ENCODE data around the gene CMBL. TPM values are rescaled to one million over a fixed set of nuclear protein-coding genes. Genes with fewer than 3 reads are reported as not detected.

Gene CMBL
- total and polyA plus RNA-seq, 2 of the 13 experiments (the other 11 are each of a cell fraction or from before 2014, with no cell fraction given), result 11.5 to 17.0 TPM

DNA sequence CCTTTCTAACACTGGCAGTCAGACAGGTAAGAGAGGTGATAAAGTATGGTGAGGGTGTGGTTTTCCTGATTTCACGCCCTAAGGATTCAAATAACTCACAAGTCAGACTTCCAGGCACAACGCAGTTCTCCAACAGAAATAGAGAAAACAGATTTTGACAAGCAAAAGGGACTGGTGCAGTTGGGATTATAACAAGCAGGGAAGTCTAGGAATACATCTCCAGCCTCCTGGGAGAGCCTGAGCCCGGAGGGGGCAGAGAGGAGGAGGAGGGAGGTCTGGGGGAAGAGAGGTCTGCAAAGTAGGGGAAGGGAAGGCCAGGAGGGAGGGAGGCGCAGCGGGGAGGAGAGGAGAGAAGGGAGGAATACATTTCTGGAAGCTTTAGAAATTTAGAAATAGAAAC is 1.6 kb downstream of the CMBL start:
- no peak for ATAC-seq
- H3K4me3 ChIP-seq (replicated peaks in 1 of 3; ENCODE audit: insufficient read depth in 1 of 3, low read depth in 2 of 3, low read length in 3 of 3), result peak overlapping the region in 2 of 3 experiments; percentile 85 to 92; a peak in 5 of 6 replicates
- no peak overlapping the region for H3K27ac ChIP-seq (ENCODE audit: extremely low read length, insufficient read depth, low read length)
- no peak overlapping the region for H2AFZ ChIP-seq (ENCODE audit: low read length)
- no peaks in the 10 kb centered on the region for H3K36me3 ChIP-seq (replicated peaks in 1 of 2; ENCODE audit: control insufficient read depth in 1 of 2, insufficient read depth in 2 of 2, low read length in 2 of 2)
- H3K27me3 ChIP-seq (ENCODE audit: control insufficient read depth in 1 of 2, insufficient read depth in 2 of 2, low read length in 2 of 2), result no peaks in the 10 kb centered on the region; a peak in 1 of 5 replicates
- H3K4me2 ChIP-seq (ENCODE audit: low read depth, low read length), result peak overlapping the region; percentile 92
- DNase-seq (ENCODE audit: low spot score), result no peak
- ChIA-PET CTCF (ENCODE audit: low intra/inter-chr PET ratio, low total read pairs) (no interaction called here), POLR2A (interaction anchor here (1.9 kb wide), 1 partner anchor 47 kb away, joined by 6 read pairs; the partner anchor contains the start of gene MARCHF6)
- in situ Hi-C loops (cut with HindIII; ENCODE audit: extremely low pct_ligation_motif_present, low pct_unique_long_range_greater_than_20kb), result no loop called here
- WGBS (ENCODE audit: low lambda C conversion rate), result 79% methylated on average over 5 of the region's 5 CpGs
- H3K4me1 ChIP-seq (ENCODE audit: insufficient read depth, low read length), result peaks cover 71% of the 10 kb centered on the region
- FAIRE-seq, result no peak
- H3K9ac ChIP-seq (ENCODE audit: insufficient read depth, low read depth, low read length), result peak overlapping the region; percentile 78
- H4K20me1 ChIP-seq (ENCODE audit: insufficient read depth, low read length), result no peaks in the 10 kb centered on the region
- BruUV-seq (replicated peaks), result no TSS peak
- H3K9me3 ChIP-seq (ENCODE audit: low read length), result no peaks in the 10 kb centered on the region
- intact Hi-C loops (cut with micrococcal nuclease; ENCODE audit: unreplicated experiment), result no loop called here
- H3K79me2 ChIP-seq (ENCODE audit: insufficient read depth, low read length), result peaks cover 2% of the 10 kb centered on the region
- TF ChIP-seq ATM (IDR thresholded peaks at IDR 0.05; ENCODE audit: borderline replicate concordance), result no peak
- no peak for TF ChIP-seq HDAC6 (IDR thresholded peaks at IDR 0.05; ENCODE audit: low read depth, low read length)
- TF ChIP-seq, protein P1, sequence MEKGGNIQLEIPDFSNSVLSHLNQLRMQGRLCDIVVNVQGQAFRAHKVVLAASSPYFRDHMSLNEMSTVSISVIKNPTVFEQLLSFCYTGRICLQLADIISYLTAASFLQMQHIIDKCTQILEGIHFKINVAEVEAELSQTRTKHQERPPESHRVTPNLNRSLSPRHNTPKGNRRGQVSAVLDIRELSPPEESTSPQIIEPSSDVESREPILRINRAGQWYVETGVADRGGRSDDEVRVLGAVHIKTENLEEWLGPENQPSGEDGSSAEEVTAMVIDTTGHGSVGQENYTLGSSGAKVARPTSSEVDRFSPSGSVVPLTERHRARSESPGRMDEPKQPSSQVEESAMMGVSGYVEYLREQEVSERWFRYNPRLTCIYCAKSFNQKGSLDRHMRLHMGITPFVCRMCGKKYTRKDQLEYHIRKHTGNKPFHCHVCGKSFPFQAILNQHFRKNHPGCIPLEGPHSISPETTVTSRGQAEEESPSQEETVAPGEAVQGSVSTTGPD (CRISPR knock-in tag; IDR thresholded peaks at IDR 0.05), result no peak
- TF ChIP-seq EEA1 (CRISPR knock-in tag; IDR thresholded peaks at IDR 0.05; ENCODE audit: borderline replicate concordance), result no peak
- TF ChIP-seq SPEN (CRISPR knock-in tag; IDR thresholded peaks at IDR 0.05; ENCODE audit: low read depth), result no peak
- TF ChIP-seq RFX1 (IDR thresholded peaks at IDR 0.05), result no peak
- TF ChIP-seq ONECUT2 (CRISPR knock-in tag; IDR thresholded peaks at IDR 0.05), result no peak
- TF ChIP-seq IKZF1 (IDR thresholded peaks at IDR 0.05), result no peak
- TF ChIP-seq ZNF451 (CRISPR knock-in tag; IDR thresholded peaks at IDR 0.05), result no peak
- no peak for TF ChIP-seq PHF20 (CRISPR knock-in tag; IDR thresholded peaks at IDR 0.05)
- TF ChIP-seq IKZF4 (CRISPR knock-in tag; IDR thresholded peaks at IDR 0.05; ENCODE audit: borderline replicate concordance, low read depth, not compliant biosample characterization), result no peak
- no peak for TF ChIP-seq ZMYM3 (CRISPR knock-in tag; IDR thresholded peaks at IDR 0.05)
- TF ChIP-seq, protein P2, sequence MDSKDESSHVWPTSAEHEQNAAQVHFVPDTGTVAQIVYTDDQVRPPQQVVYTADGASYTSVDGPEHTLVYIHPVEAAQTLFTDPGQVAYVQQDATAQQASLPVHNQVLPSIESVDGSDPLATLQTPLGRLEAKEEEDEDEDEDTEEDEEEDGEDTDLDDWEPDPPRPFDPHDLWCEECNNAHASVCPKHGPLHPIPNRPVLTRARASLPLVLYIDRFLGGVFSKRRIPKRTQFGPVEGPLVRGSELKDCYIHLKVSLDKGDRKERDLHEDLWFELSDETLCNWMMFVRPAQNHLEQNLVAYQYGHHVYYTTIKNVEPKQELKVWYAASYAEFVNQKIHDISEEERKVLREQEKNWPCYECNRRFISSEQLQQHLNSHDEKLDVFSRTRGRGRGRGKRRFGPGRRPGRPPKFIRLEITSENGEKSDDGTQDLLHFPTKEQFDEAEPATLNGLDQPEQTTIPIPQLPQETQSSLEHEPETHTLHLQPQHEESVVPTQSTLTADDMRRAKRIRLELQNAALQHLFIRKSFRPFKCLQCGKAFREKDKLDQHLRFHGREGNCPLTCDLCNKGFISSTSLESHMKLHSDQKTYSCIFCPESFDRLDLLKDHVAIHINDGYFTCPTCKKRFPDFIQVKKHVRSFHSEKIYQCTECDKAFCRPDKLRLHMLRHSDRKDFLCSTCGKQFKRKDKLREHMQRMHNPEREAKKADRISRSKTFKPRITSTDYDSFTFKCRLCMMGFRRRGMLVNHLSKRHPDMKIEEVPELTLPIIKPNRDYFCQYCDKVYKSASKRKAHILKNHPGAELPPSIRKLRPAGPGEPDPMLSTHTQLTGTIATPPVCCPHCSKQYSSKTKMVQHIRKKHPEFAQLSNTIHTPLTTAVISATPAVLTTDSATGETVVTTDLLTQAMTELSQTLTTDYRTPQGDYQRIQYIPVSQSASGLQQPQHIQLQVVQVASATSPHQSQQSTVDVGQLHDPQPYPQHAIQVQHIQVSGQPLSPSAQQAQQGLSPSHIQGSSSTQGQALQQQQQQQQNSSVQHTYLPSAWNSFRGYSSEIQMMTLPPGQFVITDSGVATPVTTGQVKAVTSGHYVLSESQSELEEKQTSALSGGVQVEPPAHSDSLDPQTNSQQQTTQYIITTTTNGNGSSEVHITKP (CRISPR knock-in tag; IDR thresholded peaks at IDR 0.05; ENCODE audit: low read depth), result no peak
- TF ChIP-seq, protein P3, sequence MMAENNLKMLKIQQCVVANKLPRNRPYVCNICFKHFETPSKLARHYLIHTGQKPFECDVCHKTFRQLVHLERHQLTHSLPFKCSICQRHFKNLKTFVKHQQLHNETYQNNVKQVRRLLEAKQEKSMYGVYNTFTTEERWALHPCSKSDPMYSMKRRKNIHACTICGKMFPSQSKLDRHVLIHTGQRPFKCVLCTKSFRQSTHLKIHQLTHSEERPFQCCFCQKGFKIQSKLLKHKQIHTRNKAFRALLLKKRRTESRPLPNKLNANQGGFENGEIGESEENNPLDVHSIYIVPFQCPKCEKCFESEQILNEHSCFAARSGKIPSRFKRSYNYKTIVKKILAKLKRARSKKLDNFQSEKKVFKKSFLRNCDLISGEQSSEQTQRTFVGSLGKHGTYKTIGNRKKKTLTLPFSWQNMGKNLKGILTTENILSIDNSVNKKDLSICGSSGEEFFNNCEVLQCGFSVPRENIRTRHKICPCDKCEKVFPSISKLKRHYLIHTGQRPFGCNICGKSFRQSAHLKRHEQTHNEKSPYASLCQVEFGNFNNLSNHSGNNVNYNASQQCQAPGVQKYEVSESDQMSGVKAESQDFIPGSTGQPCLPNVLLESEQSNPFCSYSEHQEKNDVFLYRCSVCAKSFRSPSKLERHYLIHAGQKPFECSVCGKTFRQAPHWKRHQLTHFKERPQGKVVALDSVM (CRISPR knock-in tag; IDR thresholded peaks at IDR 0.05), result no peak
- TF ChIP-seq, protein P4, sequence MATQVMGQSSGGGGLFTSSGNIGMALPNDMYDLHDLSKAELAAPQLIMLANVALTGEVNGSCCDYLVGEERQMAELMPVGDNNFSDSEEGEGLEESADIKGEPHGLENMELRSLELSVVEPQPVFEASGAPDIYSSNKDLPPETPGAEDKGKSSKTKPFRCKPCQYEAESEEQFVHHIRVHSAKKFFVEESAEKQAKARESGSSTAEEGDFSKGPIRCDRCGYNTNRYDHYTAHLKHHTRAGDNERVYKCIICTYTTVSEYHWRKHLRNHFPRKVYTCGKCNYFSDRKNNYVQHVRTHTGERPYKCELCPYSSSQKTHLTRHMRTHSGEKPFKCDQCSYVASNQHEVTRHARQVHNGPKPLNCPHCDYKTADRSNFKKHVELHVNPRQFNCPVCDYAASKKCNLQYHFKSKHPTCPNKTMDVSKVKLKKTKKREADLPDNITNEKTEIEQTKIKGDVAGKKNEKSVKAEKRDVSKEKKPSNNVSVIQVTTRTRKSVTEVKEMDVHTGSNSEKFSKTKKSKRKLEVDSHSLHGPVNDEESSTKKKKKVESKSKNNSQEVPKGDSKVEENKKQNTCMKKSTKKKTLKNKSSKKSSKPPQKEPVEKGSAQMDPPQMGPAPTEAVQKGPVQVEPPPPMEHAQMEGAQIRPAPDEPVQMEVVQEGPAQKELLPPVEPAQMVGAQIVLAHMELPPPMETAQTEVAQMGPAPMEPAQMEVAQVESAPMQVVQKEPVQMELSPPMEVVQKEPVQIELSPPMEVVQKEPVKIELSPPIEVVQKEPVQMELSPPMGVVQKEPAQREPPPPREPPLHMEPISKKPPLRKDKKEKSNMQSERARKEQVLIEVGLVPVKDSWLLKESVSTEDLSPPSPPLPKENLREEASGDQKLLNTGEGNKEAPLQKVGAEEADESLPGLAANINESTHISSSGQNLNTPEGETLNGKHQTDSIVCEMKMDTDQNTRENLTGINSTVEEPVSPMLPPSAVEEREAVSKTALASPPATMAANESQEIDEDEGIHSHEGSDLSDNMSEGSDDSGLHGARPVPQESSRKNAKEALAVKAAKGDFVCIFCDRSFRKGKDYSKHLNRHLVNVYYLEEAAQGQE (IDR thresholded peaks at IDR 0.05; ENCODE audit: borderline replicate concordance in 1 of 2, low read depth in 1 of 2, low read length in 2 of 2), result no peak

Measured in HepG2 (cell line).